GM23248 (cell line): ENCODE data around the gene CYP26B1. TPM values are rescaled to one million over a fixed set of nuclear protein-coding genes. Genes with fewer than 3 reads are reported as not detected.

Experiments used
- DNase-seq: peaks from one replicate; pipeline ENCODE4 v3.0.0-alpha.2; 2015
- H2AFZ ChIP-seq: fragments of 200-600 bp; sonication (generic); 2 replicates; pipeline ENCODE4 v1.6.1; 2016; ENCODE audit warnings: antibody characterized with exemption
- H3F3A ChIP-seq: fragments of 200-600 bp; sonication (generic); 2 replicates; pipeline ENCODE4 v1.6.1; 2016; ENCODE audit warnings: mild to moderate bottlenecking, antibody characterized with exemption, mixed run types; ENCODE audit not compliant: insufficient read depth
- H3K27ac ChIP-seq: fragments of 200-600 bp; sonication (generic); 2 replicates; pipeline ENCODE4 v1.5.1; 2016; ENCODE audit warnings: mild to moderate bottlenecking
- H3K27me3 ChIP-seq: fragments of 200-600 bp; sonication (generic); replicated peaks from 2 replicates; pipeline ENCODE4 v1.6.1; 2016; ENCODE audit warnings: mild to moderate bottlenecking; ENCODE audit not compliant: insufficient read depth
- H3K36me3 ChIP-seq: fragments of 200-600 bp; sonication (generic); 2 replicates; pipeline ENCODE4 v1.6.1; 2016; ENCODE audit warnings: low read depth, mild to moderate bottlenecking
- H3K4me1 ChIP-seq: fragments of 200-600 bp; sonication (generic); 2 replicates; pipeline ENCODE4 v1.6.1; 2016; ENCODE audit warnings: mild to moderate bottlenecking; ENCODE audit not compliant: insufficient read depth
- H3K4me2 ChIP-seq: fragments of 200-600 bp; sonication (generic); one replicate; pipeline ENCODE4 v1.6.1; 2016; ENCODE audit warnings: mild to moderate bottlenecking; ENCODE audit not compliant: unreplicated experiment
- H3K4me3 ChIP-seq: fragments of 200-600 bp; sonication (generic); 2 replicates; pipeline ENCODE4 v1.5.1; 2016; ENCODE audit warnings: mild to moderate bottlenecking
- H3K79me2 ChIP-seq: fragments of 200-600 bp; sonication (generic); 2 replicates; pipeline ENCODE4 v1.6.1; 2016; ENCODE audit warnings: mild to moderate bottlenecking; ENCODE audit not compliant: insufficient read depth
- H3K9ac ChIP-seq: fragments of 200-600 bp; sonication (generic); 2 replicates; pipeline ENCODE4 v1.6.1; 2016; ENCODE audit warnings: mild to moderate bottlenecking
- H3K9me2 ChIP-seq: fragments of 200-600 bp; sonication (generic); 2 replicates; pipeline ENCODE4 v1.6.1; 2016; ENCODE audit warnings: mixed run types, mild to moderate bottlenecking, moderate library complexity; ENCODE audit not compliant: insufficient read depth
- H3K9me3 ChIP-seq: fragments of 200-600 bp; sonication (generic); one replicate; pipeline ENCODE4 v1.6.1; 2017; ENCODE audit warnings: low read depth
- H4K20me1 ChIP-seq: fragments of 200-600 bp; sonication (generic); 2 replicates; pipeline ENCODE4 v1.6.0; 2016; ENCODE audit not compliant: insufficient read depth
- EZH2 ChIP-seq: fragments of 200-600 bp; sonication (generic); IDR thresholded peaks from 2 replicates; pipeline ENCODE4 v1.6.1; 2018; ENCODE audit warnings: antibody characterized with exemption, mild to moderate bottlenecking; ENCODE audit not compliant: insufficient read depth, poor library complexity, severe bottlenecking
- EZH2phosphoT487 ChIP-seq: fragments of 200-600 bp; sonication (generic); IDR thresholded peaks from 2 replicates; pipeline ENCODE4 v1.6.1; 2018; ENCODE audit warnings: antibody characterized with exemption, moderate library complexity, mild to moderate bottlenecking, low read depth; ENCODE audit not compliant: insufficient read depth
- WGBS, 2 experiments: methylation state at CpG; one replicate each; pipeline ENCODE4 v1.1.6; 2015 to 2017; ENCODE audit warnings: low lambda C conversion rate in 2 of 2, low coverage in 1 of 2; ENCODE audit errors: missing lambda C conversion rate in 2 of 2; 5-methylcytosine and 5-hydroxymethylcytosine counted together
- in situ Hi-C: fragments of 300-500 bp; cut with MboI; formaldehyde crosslinking; loops from 2 replicates; pipeline ENCODE4 v1.15.0; 2020
- polyA plus RNA-seq: library from polyadenylated mRNA; unstranded; fragments of >200 nt; fragmentation: Nextera tagmentation; extraction: Ambion mirVana; gene quantifications from 2 replicates; pipeline ENCODE4 v1.2.1, GENCODE V29; 2016
- total RNA-seq: library from RNA; depleted of rRNA; stranded (reverse); fragments of >200 nt; shearing (Covaris generic); gene quantifications from 2 replicates; pipeline ENCODE4 v1.2.3, GENCODE V29; 2014

CYP26B1 gene
- total and polyA plus RNA-seq, 2 experiments from 2014 or later = 0.23 to 0.32 TPM

DNA sequence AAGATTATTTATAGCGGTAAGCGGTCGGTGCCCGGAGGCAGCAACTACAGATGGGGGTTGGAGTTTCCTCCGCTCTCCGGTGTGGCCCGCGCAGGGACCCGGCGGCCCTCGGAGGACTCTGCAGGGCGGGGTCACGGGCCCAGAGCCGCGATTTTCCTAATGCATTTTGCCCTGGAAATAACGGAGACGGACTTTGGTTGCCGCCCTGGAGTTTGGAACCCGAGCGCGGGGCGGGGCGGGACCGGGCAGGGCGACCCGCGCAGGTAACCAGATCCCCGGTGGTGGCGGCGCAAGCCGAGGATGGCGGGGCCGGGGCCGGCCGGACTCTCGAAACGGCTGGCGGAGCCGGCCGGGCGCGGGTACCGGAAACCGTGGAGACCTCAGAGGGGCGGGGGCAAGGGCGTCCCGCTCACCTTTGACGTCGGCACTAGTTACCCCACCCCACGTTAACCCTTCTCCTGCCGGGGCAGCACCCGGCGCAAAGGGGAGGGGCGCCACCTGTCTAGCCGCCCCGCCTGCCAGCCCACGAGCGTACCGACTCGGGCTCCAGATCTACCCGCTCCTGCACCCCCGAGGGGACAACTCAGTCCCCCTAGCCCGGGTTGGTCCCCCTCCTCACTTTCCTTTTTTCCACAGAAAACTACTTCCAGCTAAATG lies 2.9 kb downstream of the CYP26B1 start:
- in situ Hi-C loops = loop anchor here (10.0 kb wide), 1 partner anchor 340 kb away; no protein-coding TSS in a partner anchor
- Histone ChIP-seq H2AFZ (peak overlapping the region; percentile 31; the same call in 1 of the 2 replicates), H4K20me1 (no peaks in the 10 kb centered on the region), H3K27ac (no peak overlapping the region), H3K79me2 (no peaks in the 10 kb centered on the region), H3K4me2 (peak overlapping the region; percentile 77), H3K4me1 (peaks cover 9% of the 10 kb centered on the region), H3K4me3 (peak overlapping the region; percentile 52), H3K9me3 (no peaks in the 10 kb centered on the region), H3K9ac (no peak overlapping the region), H3K27me3 (peaks cover 55% of the 10 kb centered on the region), H3K9me2 (no peaks in the 10 kb centered on the region), H3K36me3 (no peaks in the 10 kb centered on the region), H3F3A (no peaks in the 10 kb centered on the region)
- TF ChIP-seq EZH2 (peak; percentile 76), EZH2phosphoT487 (no peak)
- WGBS, 2 experiments = 2 to 3% methylated on average over 35 to 56 of the region's 63 CpGs
- peak; percentile 23 for DNase-seq

DNA sequence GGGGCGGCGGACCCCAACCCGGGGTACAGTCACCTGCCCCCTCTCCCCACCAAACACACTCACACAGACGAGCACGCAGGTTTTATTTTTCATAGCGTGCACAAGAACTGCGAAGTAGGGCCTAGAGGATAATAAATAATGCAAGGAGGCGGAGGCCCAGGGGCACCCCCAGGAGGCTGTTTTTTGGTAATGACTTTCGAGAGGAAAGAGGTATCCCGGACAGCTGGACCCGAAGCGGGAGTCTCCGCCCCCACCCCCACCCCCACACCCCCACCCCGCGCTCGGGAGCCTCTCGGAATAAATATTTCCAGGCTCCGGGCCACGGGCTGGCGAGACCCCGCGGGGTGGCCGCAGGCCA lies 3.4 kb downstream of the CYP26B1 start:
- Histone ChIP-seq H3K4me2 (no peak overlapping the region), H3K9me3 (no peaks in the 10 kb centered on the region), H3K9ac (no peak overlapping the region), H3K9me2 (no peaks in the 10 kb centered on the region), H4K20me1 (no peaks in the 10 kb centered on the region), H3K36me3 (no peaks in the 10 kb centered on the region), H3K4me1 (peaks cover 6% of the 10 kb centered on the region), H3K79me2 (no peaks in the 10 kb centered on the region), H3K4me3 (peak overlapping the region; percentile 52; the same call in 1 of the 2 replicates), H3F3A (no peaks in the 10 kb centered on the region), H2AFZ (no peak overlapping the region), H3K27ac (no peak overlapping the region), H3K27me3 (peaks cover 50% of the 10 kb centered on the region)
- DNase-seq = no peak
- TF ChIP-seq EZH2 = no peak
- no peak for TF ChIP-seq EZH2phosphoT487
- in situ Hi-C loops = loop anchor here (10.0 kb wide), 1 partner anchor 339 kb away; no protein-coding TSS in a partner anchor
- WGBS, 2 experiments = 13 to 17% methylated on average over 17 to 23 of the region's 23 CpGs

GRCh38 chr2:72143441-72144273 lies 4.0 kb downstream of the CYP26B1 start:
- in situ Hi-C loops = loop anchor here (10.0 kb wide), 1 partner anchor 339 kb away; no protein-coding TSS in a partner anchor
- no peak overlapping the region for H3K27ac ChIP-seq
- H3K4me2 ChIP-seq = no peak overlapping the region
- DNase-seq = peak; percentile 19
- no peaks in the 10 kb centered on the region for H3K79me2 ChIP-seq
- 0 out of 2 replicates have a peak overlapping the region, but pooled peaks have one; percentile 53 for H2AFZ ChIP-seq
- H4K20me1 ChIP-seq = no peaks in the 10 kb centered on the region
- no peaks in the 10 kb centered on the region for H3K9me2 ChIP-seq
- H3K9me3 ChIP-seq = no peaks in the 10 kb centered on the region
- peak overlapping the region; percentile 47 for H3K4me3 ChIP-seq
- H3K27me3 ChIP-seq = peaks cover 48% of the 10 kb centered on the region
- no peaks in the 10 kb centered on the region for H3K36me3 ChIP-seq
- H3F3A ChIP-seq = no peaks in the 10 kb centered on the region
- TF ChIP-seq EZH2 = no peak
- no peak for TF ChIP-seq EZH2phosphoT487
- WGBS, 2 experiments = 25 to 31% methylated on average over 56 to 65 of the region's 65 CpGs
- peaks cover 5% of the 10 kb centered on the region; the same call in 1 of the 2 replicates for H3K4me1 ChIP-seq
- H3K9ac ChIP-seq = no peak overlapping the region
